GM08714 (cell line): ENCODE results near the gene TRIM47.

ENCODE experiments used
- H3K4me3 ChIP-seq: fragments of 200-500 bp; sonication (Bioruptor generic); 2 replicates; pipeline ENCODE4 v1.5.1; 2014; ENCODE audit warnings: mild to moderate bottlenecking, low read length, inconsistent platforms
- ZNF274 ChIP-seq: IDR thresholded peaks from 2 replicates; pipeline ENCODE4 v1.6.1; 2012; ENCODE audit warnings: mild to moderate bottlenecking, low read depth, low read length

The TRIM47 gene

GRCh38 chr17:75917141-75917916 is 38.9 kb upstream of the TRIM47 start:
- TF ChIP-seq ZNF274 = no peak
- no peak overlapping the region for H3K4me3 ChIP-seq

GRCh38 chr17:75915268-75915667 is 36.9 kb upstream of the TRIM47 start:
- H3K4me3 ChIP-seq = no peak overlapping the region
- TF ChIP-seq ZNF274 = no peak

GRCh38 chr17:75914643-75915267 is 36.4 kb upstream of the TRIM47 start:
- no peak for TF ChIP-seq ZNF274
- H3K4me3 ChIP-seq = no peak overlapping the region

GRCh38 chr17:75913537-75914210 is 35.3 kb upstream of the TRIM47 start:
- TF ChIP-seq ZNF274 = no peak
- no peak overlapping the region for H3K4me3 ChIP-seq

GRCh38 chr17:75910699-75911098 is 32.3 kb upstream of the TRIM47 start:
- no peak for TF ChIP-seq ZNF274
- H3K4me3 ChIP-seq = no peak overlapping the region

- no peak overlapping the region for H3K4me3 ChIP-seq
- TF ChIP-seq ZNF274 = no peak
These were observed 31.5 kb upstream of the TRIM47 start for GRCh38 chr17:75909812-75910274.

GRCh38 chr17:75909051-75909811 is 30.9 kb upstream of the TRIM47 start:
- no peak for TF ChIP-seq ZNF274
- H3K4me3 ChIP-seq = no peak overlapping the region

GRCh38 chr17:75908201-75908600 is 29.8 kb upstream of the TRIM47 start:
- H3K4me3 ChIP-seq = no peak overlapping the region
- TF ChIP-seq ZNF274 = no peak

GRCh38 chr17:75906143-75906884 is 27.9 kb upstream of the TRIM47 start:
- no peak for TF ChIP-seq ZNF274
- H3K4me3 ChIP-seq = no peak overlapping the region

- no peak for TF ChIP-seq ZNF274
- H3K4me3 ChIP-seq = peak within 1 kb of the TSS; percentile 89
These were observed 26.6 kb upstream of the TRIM47 start, which contains the start of gene MRPL38 for GRCh38 chr17:75904749-75905521. Gene MRPL38 (minus strand): TSS chr17:75904884. CDS start chr17:75904875, 9 bp downstream.

- no peak overlapping the region for H3K4me3 ChIP-seq
- TF ChIP-seq ZNF274 = no peak
These were observed 24.0 kb upstream of the TRIM47 start for GRCh38 chr17:75902406-75902805.

GRCh38 chr17:75901727-75902126 is 23.3 kb upstream of the TRIM47 start:
- no peak overlapping the region for H3K4me3 ChIP-seq
- no peak for TF ChIP-seq ZNF274
